Kidney epithelial cell (primary cell): Measurements from ENCODE around the gene ATP4A. TPM values are rescaled to one million over a fixed set of nuclear protein-coding genes. Genes with fewer than 3 reads are reported as not detected.

Experiments
- DNase-seq: peaks from one replicate; pipeline ENCODE4 v3.0.0-alpha.2; 2010; ENCODE audit warnings: low read depth
- H3K27me3 ChIP-seq: 2 replicates; pipeline ENCODE4 v1.6.0; 2011; ENCODE audit warnings: low read length; ENCODE audit not compliant: control insufficient read depth, insufficient read depth
- H3K36me3 ChIP-seq: 2 replicates; pipeline ENCODE4 v1.5.1; 2011; ENCODE audit warnings: low read length; ENCODE audit not compliant: control insufficient read depth, insufficient read depth
- H3K4me3 ChIP-seq: 2 replicates; pipeline ENCODE4 v1.5.1; 2011; ENCODE audit warnings: low read depth, mild to moderate bottlenecking, control low read depth, low read length
- total RNA-seq: library from RNA; depleted of rRNA; stranded (reverse); fragments of >200 nt; gene quantifications from 2 replicates; pipeline ENCODE4 v1.2.3, GENCODE V29; 2015
- TF ChIP-seq, protein P1 (sequence below): IDR thresholded peaks from 2 replicates; pipeline ENCODE4 v1.5.1; 2011; ENCODE audit warnings: mild to moderate bottlenecking, moderate library complexity, low read length, control low read depth, inconsistent platforms; ENCODE audit not compliant: insufficient read depth, poor library complexity, severe bottlenecking

ATP4A gene
- total RNA-seq, 1 donor from 2014 or later, result not detected

DNA sequence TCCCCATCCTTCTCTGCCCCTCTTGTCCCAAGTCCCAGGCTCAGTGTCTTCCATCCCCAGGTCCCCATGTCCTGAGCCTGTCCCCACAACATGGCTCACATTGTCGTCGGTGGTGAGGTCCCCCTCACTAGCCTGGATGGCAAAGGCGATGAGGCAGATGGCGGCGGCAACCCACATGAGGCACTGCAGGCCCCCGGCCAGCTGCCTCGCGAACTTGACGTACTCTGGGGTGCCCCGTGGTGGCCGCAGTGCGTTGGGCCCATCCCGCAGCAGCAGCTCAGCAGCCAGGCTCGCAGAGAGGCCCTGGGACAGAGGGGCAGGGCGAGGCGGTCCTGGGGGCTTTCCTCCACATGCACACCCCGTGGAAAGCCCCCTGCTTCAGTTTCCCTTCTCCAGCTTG, 1.1 kb downstream of the ATP4A start:
- no peaks in the 10 kb centered on the region for H3K36me3 ChIP-seq
- TF ChIP-seq, protein P1, sequence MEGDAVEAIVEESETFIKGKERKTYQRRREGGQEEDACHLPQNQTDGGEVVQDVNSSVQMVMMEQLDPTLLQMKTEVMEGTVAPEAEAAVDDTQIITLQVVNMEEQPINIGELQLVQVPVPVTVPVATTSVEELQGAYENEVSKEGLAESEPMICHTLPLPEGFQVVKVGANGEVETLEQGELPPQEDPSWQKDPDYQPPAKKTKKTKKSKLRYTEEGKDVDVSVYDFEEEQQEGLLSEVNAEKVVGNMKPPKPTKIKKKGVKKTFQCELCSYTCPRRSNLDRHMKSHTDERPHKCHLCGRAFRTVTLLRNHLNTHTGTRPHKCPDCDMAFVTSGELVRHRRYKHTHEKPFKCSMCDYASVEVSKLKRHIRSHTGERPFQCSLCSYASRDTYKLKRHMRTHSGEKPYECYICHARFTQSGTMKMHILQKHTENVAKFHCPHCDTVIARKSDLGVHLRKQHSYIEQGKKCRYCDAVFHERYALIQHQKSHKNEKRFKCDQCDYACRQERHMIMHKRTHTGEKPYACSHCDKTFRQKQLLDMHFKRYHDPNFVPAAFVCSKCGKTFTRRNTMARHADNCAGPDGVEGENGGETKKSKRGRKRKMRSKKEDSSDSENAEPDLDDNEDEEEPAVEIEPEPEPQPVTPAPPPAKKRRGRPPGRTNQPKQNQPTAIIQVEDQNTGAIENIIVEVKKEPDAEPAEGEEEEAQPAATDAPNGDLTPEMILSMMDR, result no peak
- no peak overlapping the region for H3K4me3 ChIP-seq
- DNase-seq, result no peak
- H3K27me3 ChIP-seq, result peaks cover 26% of the 10 kb centered on the region

DNA sequence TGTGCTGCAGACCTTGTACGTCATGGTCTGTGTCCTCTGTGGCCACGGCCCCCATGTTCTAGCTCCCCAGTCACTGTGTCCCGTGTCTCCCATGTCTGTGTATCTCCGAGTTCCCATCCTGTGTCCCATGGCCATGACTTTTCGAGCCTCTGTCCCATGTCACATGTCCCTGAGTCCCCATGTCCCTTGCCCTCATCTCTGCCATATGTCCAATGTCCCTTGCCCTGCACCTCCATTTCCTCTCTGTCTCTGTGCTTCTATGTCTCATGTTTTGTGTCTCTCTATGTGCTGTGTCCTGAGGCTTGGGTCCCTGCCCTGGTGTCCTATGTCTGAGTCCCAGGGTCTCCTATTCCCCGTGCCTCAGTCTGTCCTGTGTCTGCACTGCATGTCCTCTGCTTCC, 2.0 kb downstream of the ATP4A start:
- TF ChIP-seq, protein P1, result no peak
- H3K27me3 ChIP-seq, result peaks cover 27% of the 10 kb centered on the region
- no peaks in the 10 kb centered on the region for H3K36me3 ChIP-seq
- DNase-seq, result no peak
- H3K4me3 ChIP-seq, result no peak overlapping the region

DNA sequence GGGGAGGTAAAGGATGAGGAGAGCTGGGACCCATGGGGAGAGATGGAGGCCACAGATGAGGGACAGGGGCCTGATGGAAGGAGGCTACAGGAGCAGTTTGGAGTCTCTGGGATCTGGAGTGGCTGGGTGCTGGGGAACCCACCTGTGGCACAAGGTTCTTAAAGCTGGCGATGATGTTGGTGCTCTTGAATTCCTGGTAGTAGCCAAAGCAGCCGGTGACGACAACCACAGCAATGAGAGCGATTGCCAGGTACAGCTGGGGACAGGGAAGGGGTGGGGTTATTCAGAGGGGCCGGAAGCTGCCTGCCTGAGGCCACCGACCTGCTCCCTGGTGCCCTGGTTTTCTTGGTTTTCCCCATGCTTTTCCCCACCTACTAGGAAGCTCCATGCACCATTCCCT, 2.8 kb downstream of the ATP4A start:
- Histone ChIP-seq H3K27me3 (peaks cover 27% of the 10 kb centered on the region), H3K36me3 (no peaks in the 10 kb centered on the region), H3K4me3 (no peak overlapping the region)
- no peak for DNase-seq
- TF ChIP-seq, protein P1, result no peak

DNA sequence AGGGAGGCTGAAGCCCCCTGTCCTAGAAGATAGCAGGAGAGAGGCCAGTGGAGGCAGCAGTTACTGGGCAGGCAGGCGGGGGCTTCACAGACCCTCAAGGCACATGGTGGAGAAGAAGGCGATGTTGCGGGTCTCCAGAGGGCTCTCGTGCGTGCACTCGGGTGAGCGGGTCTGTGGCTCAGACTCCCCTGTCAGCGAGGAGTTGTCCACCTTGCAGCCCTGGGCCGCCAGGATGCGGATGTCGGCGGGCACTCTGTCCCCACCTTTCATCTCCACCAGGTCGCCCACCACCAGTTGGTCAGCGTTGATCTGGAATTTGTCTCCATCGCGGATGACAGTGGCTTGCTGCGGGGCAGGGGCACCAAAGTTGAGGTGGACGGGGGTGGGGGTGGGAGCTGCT, 3.2 kb downstream of the ATP4A start:
- H3K27me3 ChIP-seq, result peaks cover 29% of the 10 kb centered on the region
- TF ChIP-seq, protein P1, result no peak
- no peak for DNase-seq
- no peaks in the 10 kb centered on the region for H3K36me3 ChIP-seq
- H3K4me3 ChIP-seq, result no peak overlapping the region

DNA sequence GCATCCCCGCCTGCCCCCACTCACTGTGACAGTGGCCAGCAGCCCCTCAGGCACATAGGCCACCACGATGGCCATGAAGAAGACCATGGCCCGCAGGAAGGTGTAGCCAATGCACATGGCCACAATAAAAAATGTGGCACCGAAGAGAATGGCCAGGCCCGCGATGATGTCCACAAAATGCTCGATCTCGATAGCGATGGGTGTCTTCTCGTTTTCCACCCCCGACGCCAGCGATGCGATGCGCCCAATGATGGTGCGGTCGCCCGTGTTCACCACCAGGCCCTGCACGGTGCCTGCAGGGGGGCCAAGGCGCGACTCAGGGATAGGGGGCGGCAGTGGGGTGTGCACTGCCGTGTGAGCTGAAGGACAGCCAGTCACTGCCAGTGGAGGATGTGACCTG, 3.7 kb downstream of the ATP4A start:
- TF ChIP-seq, protein P1, result no peak
- Histone ChIP-seq H3K27me3 (peaks cover 34% of the 10 kb centered on the region), H3K4me3 (no peak overlapping the region), H3K36me3 (no peaks in the 10 kb centered on the region)
- DNase-seq, result no peak

DNA sequence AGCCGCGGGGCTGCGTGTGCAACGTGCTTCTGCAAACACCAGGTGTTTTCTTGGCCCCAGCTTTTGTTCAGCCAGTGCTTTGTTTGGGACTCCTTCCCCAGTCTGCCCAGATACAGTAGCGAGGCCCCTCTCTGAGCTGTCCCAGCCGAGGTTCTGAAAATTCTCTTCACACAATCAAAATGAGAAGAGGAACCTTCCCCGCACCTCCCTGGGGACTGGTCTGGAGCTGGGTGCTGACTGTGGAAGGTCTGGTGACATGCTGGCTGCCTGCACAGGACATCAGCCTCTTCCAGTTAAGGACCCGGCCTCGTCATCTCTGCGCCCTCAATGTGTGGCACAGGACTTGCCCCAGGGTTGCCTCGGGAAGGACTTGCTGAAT, 4.2 kb downstream of the ATP4A start:
- TF ChIP-seq, protein P1, result no peak
- Histone ChIP-seq H3K27me3 (peaks cover 34% of the 10 kb centered on the region), H3K4me3 (no peak overlapping the region), H3K36me3 (no peaks in the 10 kb centered on the region)
- no peak for DNase-seq
